Measurements from ENCODE around the gene SEPTIN5. TPM values are rescaled to one million over a fixed set of nuclear protein-coding genes. Genes with fewer than 3 reads are reported as not detected.

SEPTIN5 gene
- polyA plus RNA-seq, 1 experiment, result 38.8 TPM

- CTCF ChIA-PET, result interaction anchor here (3.2 kb wide), 1 partner anchor 28 kb away, joined by 15 read pairs; no protein-coding TSS in a partner anchor
- TF ChIP-seq CTCF (IDR thresholded peaks at IDR 0.05; ENCODE audit: insufficient read depth, low read depth, low read length), result no peak
- DNase-seq (ENCODE audit: low read depth), result no peak
- no peaks in the 10 kb centered on the region for H3K36me3 ChIP-seq (ENCODE audit: control insufficient read depth, insufficient read depth, low read length)
- POLR2A ChIA-PET, result no interaction called here
- no peak overlapping the region for H3K4me3 ChIP-seq (ENCODE audit: low read depth, low read length)
- H3K27me3 ChIP-seq (ENCODE audit: control insufficient read depth, insufficient read depth, low read length), result peaks cover 6% of the 10 kb centered on the region
Observed at GRCh38 chr22:19707347-19708290, 6.7 kb upstream of the SEPTIN5 start.

GRCh38 chr22:19708321-19709011 is 5.8 kb upstream of the SEPTIN5 start:
- Histone ChIP-seq H3K27me3 (ENCODE audit: control insufficient read depth, insufficient read depth, low read length) (peaks cover 5% of the 10 kb centered on the region), H3K36me3 (ENCODE audit: control insufficient read depth, insufficient read depth, low read length) (no peaks in the 10 kb centered on the region), H3K4me3 (ENCODE audit: low read depth, low read length) (no peak overlapping the region)
- CTCF ChIA-PET, result interaction anchor here (3.2 kb wide), 1 partner anchor 29 kb away, joined by 15 read pairs; no protein-coding TSS in a partner anchor
- POLR2A ChIA-PET, result no interaction called here
- no peak for TF ChIP-seq CTCF (IDR thresholded peaks at IDR 0.05; ENCODE audit: insufficient read depth, low read depth, low read length)
- DNase-seq (ENCODE audit: low read depth), result no peak

- ChIA-PET POLR2A (no interaction called here), CTCF (interaction anchor here (0.6 to 3.2 kb wide), 3 partner anchors 9 to 372 kb away, joined by 3 to 15 read pairs (median 5); no protein-coding TSS in a partner anchor)
- no peak for TF ChIP-seq CTCF (IDR thresholded peaks at IDR 0.05; ENCODE audit: insufficient read depth, low read depth, low read length)
- Histone ChIP-seq H3K27me3 (ENCODE audit: control insufficient read depth, insufficient read depth, low read length) (peaks cover 6% of the 10 kb centered on the region; the same call in 1 of the 2 replicates), H3K36me3 (ENCODE audit: control insufficient read depth, insufficient read depth, low read length) (no peaks in the 10 kb centered on the region), H3K4me3 (ENCODE audit: low read depth, low read length) (no peak overlapping the region)
- no peak for DNase-seq (ENCODE audit: low read depth)
Observed at GRCh38 chr22:19709063-19709769, 5.1 kb upstream of the SEPTIN5 start.

GRCh38 chr22:19710020-19710768 is 4.1 kb upstream of the SEPTIN5 start:
- no peaks in the 10 kb centered on the region for H3K36me3 ChIP-seq (ENCODE audit: control insufficient read depth, insufficient read depth, low read length)

More at GRCh38 chr22:19710020-19710768, 4.1 kb upstream of the SEPTIN5 start:
- no peak for DNase-seq (ENCODE audit: low read depth)
- TF ChIP-seq CTCF (IDR thresholded peaks at IDR 0.05; ENCODE audit: insufficient read depth, low read depth, low read length), result no peak
- POLR2A ChIA-PET, result no interaction called here
- Histone ChIP-seq H3K4me3 (ENCODE audit: low read depth, low read length) (no peak overlapping the region), H3K27me3 (ENCODE audit: control insufficient read depth, insufficient read depth, low read length) (peaks cover 4% of the 10 kb centered on the region; the same call in 1 of the 2 replicates)
- CTCF ChIA-PET, result interaction anchor here (1.2 to 3.2 kb wide), 2 partner anchors 10 to 31 kb away, joined by 3 to 15 read pairs; no protein-coding TSS in a partner anchor

Data from BJ (cell line).